ENCODE data around the gene MZT1. TPM values are rescaled to one million over a fixed set of nuclear protein-coding genes. Genes with fewer than 3 reads are reported as not detected.
A peak's percentile ranks its signal among the peaks of the same experiment; 100 is the strongest.

Gene MZT1
- total and polyA plus RNA-seq, 2 experiments from 2014 or later = 35.0 to 52.3 TPM

DNA sequence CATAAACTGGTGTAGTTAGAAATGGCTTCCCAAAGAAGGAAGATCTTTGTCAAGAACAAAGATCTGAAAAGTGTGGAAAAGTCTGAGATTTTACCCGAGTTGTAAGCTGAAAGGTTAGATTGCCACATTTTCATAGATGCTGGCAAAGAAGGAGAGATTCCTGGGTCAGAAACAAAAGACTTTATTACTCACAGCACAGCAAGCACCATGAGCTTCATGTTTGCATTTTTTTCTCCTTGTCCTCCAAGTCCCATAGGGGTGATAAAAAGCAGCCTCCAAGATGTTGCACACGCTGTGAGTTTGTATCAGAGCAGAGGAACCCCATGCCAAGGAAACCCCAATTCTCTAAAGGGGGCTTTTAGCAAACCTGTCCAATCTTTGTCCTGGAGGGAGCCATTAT, 29.3 kb downstream of the MZT1 start:
- Histone ChIP-seq H3K4me3 (no peak overlapping the region), H3K4me1 (ENCODE audit: insufficient read depth) (no peaks in the 10 kb centered on the region), H2AFZ (no peak overlapping the region), H3K27ac (ENCODE audit: low read depth) (no peak overlapping the region), H4K20me1 (replicated peaks; ENCODE audit: insufficient read depth) (no peaks in the 10 kb centered on the region), H3K79me2 (replicated peaks; ENCODE audit: insufficient read depth) (no peaks in the 10 kb centered on the region), H3K9me2 (ENCODE audit: insufficient read depth) (no peaks in the 10 kb centered on the region), H3K36me3 (ENCODE audit: insufficient read depth) (0 out of 2 replicates have a peak, but pooled peaks cover 7% of the 10 kb centered on the region), H3K4me2 (no peak overlapping the region), H3F3A (replicated peaks; ENCODE audit: low read depth) (no peaks in the 10 kb centered on the region), H3K27me3 (ENCODE audit: insufficient read depth) (no peaks in the 10 kb centered on the region)
- Mint-ChIP-seq H3K27me3 (ENCODE audit: insufficient read depth, low read depth, poor library complexity) (no peaks in the 10 kb centered on the region), H3K4me1 (no peaks in the 10 kb centered on the region), H3K4me3 (no peak overlapping the region), H3K9me3 (peaks cover 14% of the 10 kb centered on the region), H3K27ac (no peak overlapping the region), H3K36me3 (ENCODE audit: low read depth) (peaks cover 9% of the 10 kb centered on the region; the same call in 2 of the 3 replicates)
- DNase-seq (ENCODE audit: low spot score) (no peak), ATAC-seq (no peak)
- no peak for TF ChIP-seq NANOG (IDR thresholded peaks at IDR 0.05; ENCODE audit: borderline replicate concordance)
- TF ChIP-seq ZNF114 (CRISPR knock-in tag; IDR thresholded peaks at IDR 0.05) = no peak
- TF ChIP-seq, protein P1, sequence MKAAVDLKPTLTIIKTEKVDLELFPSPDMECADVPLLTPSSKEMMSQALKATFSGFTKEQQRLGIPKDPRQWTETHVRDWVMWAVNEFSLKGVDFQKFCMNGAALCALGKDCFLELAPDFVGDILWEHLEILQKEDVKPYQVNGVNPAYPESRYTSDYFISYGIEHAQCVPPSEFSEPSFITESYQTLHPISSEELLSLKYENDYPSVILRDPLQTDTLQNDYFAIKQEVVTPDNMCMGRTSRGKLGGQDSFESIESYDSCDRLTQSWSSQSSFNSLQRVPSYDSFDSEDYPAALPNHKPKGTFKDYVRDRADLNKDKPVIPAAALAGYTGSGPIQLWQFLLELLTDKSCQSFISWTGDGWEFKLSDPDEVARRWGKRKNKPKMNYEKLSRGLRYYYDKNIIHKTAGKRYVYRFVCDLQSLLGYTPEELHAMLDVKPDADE (IDR thresholded peaks at IDR 0.05) = no peak
- TF ChIP-seq, protein P2, sequence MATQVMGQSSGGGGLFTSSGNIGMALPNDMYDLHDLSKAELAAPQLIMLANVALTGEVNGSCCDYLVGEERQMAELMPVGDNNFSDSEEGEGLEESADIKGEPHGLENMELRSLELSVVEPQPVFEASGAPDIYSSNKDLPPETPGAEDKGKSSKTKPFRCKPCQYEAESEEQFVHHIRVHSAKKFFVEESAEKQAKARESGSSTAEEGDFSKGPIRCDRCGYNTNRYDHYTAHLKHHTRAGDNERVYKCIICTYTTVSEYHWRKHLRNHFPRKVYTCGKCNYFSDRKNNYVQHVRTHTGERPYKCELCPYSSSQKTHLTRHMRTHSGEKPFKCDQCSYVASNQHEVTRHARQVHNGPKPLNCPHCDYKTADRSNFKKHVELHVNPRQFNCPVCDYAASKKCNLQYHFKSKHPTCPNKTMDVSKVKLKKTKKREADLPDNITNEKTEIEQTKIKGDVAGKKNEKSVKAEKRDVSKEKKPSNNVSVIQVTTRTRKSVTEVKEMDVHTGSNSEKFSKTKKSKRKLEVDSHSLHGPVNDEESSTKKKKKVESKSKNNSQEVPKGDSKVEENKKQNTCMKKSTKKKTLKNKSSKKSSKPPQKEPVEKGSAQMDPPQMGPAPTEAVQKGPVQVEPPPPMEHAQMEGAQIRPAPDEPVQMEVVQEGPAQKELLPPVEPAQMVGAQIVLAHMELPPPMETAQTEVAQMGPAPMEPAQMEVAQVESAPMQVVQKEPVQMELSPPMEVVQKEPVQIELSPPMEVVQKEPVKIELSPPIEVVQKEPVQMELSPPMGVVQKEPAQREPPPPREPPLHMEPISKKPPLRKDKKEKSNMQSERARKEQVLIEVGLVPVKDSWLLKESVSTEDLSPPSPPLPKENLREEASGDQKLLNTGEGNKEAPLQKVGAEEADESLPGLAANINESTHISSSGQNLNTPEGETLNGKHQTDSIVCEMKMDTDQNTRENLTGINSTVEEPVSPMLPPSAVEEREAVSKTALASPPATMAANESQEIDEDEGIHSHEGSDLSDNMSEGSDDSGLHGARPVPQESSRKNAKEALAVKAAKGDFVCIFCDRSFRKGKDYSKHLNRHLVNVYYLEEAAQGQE (IDR thresholded peaks at IDR 0.05; ENCODE audit: unreplicated experiment) = no peak
- TF ChIP-seq JUNB (IDR thresholded peaks at IDR 0.05; ENCODE audit: unreplicated experiment) = no peak
- no peak for TF ChIP-seq EZH2 (IDR thresholded peaks at IDR 0.05; ENCODE audit: low read depth, unreplicated experiment)
- TF ChIP-seq, protein P3, sequence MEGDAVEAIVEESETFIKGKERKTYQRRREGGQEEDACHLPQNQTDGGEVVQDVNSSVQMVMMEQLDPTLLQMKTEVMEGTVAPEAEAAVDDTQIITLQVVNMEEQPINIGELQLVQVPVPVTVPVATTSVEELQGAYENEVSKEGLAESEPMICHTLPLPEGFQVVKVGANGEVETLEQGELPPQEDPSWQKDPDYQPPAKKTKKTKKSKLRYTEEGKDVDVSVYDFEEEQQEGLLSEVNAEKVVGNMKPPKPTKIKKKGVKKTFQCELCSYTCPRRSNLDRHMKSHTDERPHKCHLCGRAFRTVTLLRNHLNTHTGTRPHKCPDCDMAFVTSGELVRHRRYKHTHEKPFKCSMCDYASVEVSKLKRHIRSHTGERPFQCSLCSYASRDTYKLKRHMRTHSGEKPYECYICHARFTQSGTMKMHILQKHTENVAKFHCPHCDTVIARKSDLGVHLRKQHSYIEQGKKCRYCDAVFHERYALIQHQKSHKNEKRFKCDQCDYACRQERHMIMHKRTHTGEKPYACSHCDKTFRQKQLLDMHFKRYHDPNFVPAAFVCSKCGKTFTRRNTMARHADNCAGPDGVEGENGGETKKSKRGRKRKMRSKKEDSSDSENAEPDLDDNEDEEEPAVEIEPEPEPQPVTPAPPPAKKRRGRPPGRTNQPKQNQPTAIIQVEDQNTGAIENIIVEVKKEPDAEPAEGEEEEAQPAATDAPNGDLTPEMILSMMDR (conservative IDR thresholded peaks at IDR 0.05; ENCODE audit: low read depth in 2 of 2) = no peak
- TF ChIP-seq ZNF331 (CRISPR knock-in tag; IDR thresholded peaks at IDR 0.05; ENCODE audit: low read depth) = no peak
- no peak for TF ChIP-seq EZH2phosphoT487 (IDR thresholded peaks at IDR 0.05; ENCODE audit: unreplicated experiment)

DNA sequence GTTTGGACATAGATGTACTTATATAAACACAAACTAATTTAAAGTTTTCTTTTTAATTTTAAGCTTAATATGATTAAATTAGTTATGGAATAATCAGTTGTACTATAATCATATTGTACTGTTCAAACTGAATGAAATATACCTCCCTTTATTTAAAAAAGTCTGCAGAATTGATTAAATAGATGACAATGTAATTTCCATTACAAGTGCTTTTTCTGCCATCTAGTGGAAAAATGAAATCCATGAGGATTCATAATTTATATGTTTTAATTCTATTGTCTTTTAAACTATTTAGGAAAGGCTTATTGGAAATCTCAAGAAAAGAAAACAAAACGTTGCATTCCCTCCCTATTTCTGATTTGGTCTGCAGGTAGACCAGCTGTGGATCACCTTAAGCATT, 30.9 kb downstream of the MZT1 start:
- DNase-seq (ENCODE audit: low spot score) = no peak
- no peak for TF ChIP-seq ZNF114 (CRISPR knock-in tag; IDR thresholded peaks at IDR 0.05)
- TF ChIP-seq JUNB (IDR thresholded peaks at IDR 0.05; ENCODE audit: unreplicated experiment) = no peak
- TF ChIP-seq, protein P3 (conservative IDR thresholded peaks at IDR 0.05; ENCODE audit: low read depth in 2 of 2) = peak in 1 of 2 experiments; percentile 40; a peak in 3 of 4 replicates

More for the DNA sequence above, 30.9 kb downstream of the MZT1 start:
- Mint-ChIP-seq H3K4me3 (no peak overlapping the region), H3K9me3 (peaks cover 28% of the 10 kb centered on the region), H3K27me3 (ENCODE audit: insufficient read depth, low read depth, poor library complexity) (peaks cover 3% of the 10 kb centered on the region), H3K4me1 (no peaks in the 10 kb centered on the region), H3K36me3 (ENCODE audit: low read depth) (peaks cover 22% of the 10 kb centered on the region), H3K27ac (no peak overlapping the region)
- H3K9me2 ChIP-seq (ENCODE audit: insufficient read depth) = no peaks in the 10 kb centered on the region
- H4K20me1 ChIP-seq (replicated peaks; ENCODE audit: insufficient read depth) = no peaks in the 10 kb centered on the region
- ATAC-seq = no peak
- H3K4me1 ChIP-seq (ENCODE audit: insufficient read depth) = no peaks in the 10 kb centered on the region
- H3K4me2 ChIP-seq = no peak overlapping the region
- H2AFZ ChIP-seq = no peak overlapping the region
- no peak overlapping the region for H3K27ac ChIP-seq (ENCODE audit: low read depth)
- no peaks in the 10 kb centered on the region for H3K27me3 ChIP-seq (ENCODE audit: insufficient read depth)
- no peak overlapping the region for H3K4me3 ChIP-seq
- H3K36me3 ChIP-seq (ENCODE audit: insufficient read depth) = 0 out of 2 replicates have a peak, but pooled peaks cover 7% of the 10 kb centered on the region
- no peaks in the 10 kb centered on the region for H3K79me2 ChIP-seq (replicated peaks; ENCODE audit: insufficient read depth)
- no peaks in the 10 kb centered on the region for H3F3A ChIP-seq (replicated peaks; ENCODE audit: low read depth)

Data from GM23338 (cell line).